Lower leg skin (tissue), 3 donors: ENCODE measurements around the gene CDK3.

Experiments
- CTCF ChIP-seq, 3 donors: fragments of 450-650 bp; IDR thresholded peaks; one replicate each; pipeline ENCODE4 v1.5.1; 2016; ENCODE audit warnings: antibody characterized with exemption in 3 of 3, mild to moderate bottlenecking in 3 of 3, moderate library complexity in 2 of 3
- POLR2A ChIP-seq, 2 donors: fragments of 450-650 bp; IDR thresholded peaks; one replicate each; pipeline ENCODE4 v1.6.1; 2016 to 2017; ENCODE audit warnings: antibody characterized with exemption in 2 of 2, mild to moderate bottlenecking in 1 of 2, moderate library complexity in 1 of 2

- TF ChIP-seq CTCF (IDR thresholded peaks at IDR 0.05) (no peak), POLR2A (IDR thresholded peaks at IDR 0.05) (no peak)
Observed at GRCh38 chr17:76033139-76033538, 32.5 kb downstream of the CDK3 start.
